Peyer's patch (tissue), 4 donors: Measurements from ENCODE around the gene LIMA1.

Experiments used
- CTCF ChIP-seq, 6 experiments: fragments of 450-650 bp in 4 of 6; fragments of 200-600 bp in 2 of 6; sonication (generic) in 1 of 6; IDR thresholded peaks; one replicate each; pipeline ENCODE4 v1.5.1; 2017 to 2019; ENCODE audit warnings: antibody characterized with exemption in 6 of 6, mild to moderate bottlenecking in 3 of 6, moderate library complexity in 1 of 6
- POLR2A ChIP-seq, 2 donors: fragments of 450-650 bp; IDR thresholded peaks; one replicate each; pipeline ENCODE4 v1.5.1; 2017; ENCODE audit warnings: antibody characterized with exemption in 2 of 2, mild to moderate bottlenecking in 2 of 2, moderate library complexity in 2 of 2

GRCh38 chr12:50242751-50243191 is 40.5 kb downstream of the LIMA1 start:
- TF ChIP-seq CTCF (IDR thresholded peaks at IDR 0.05) (no peak), POLR2A (IDR thresholded peaks at IDR 0.05) (no peak)
